Activated CD8-positive, alpha-beta memory T cell treated with anti-CD3 and anti-CD28 coated beads for 4 hours (primary cell): ENCODE data around the gene CNOT8.
"Not testable (repeated sequence)": the region's sequence is repeated elsewhere in the genome, so short reads cannot be mapped to it uniquely, and the experiment has no call there.

Experiments used
- DNase-seq, 2 donors: peaks; one replicate each; pipeline ENCODE4 v3.0.0-alpha.2; 2020; ENCODE audit warnings: low read depth in 2 of 2

Gene CNOT8

DNA sequence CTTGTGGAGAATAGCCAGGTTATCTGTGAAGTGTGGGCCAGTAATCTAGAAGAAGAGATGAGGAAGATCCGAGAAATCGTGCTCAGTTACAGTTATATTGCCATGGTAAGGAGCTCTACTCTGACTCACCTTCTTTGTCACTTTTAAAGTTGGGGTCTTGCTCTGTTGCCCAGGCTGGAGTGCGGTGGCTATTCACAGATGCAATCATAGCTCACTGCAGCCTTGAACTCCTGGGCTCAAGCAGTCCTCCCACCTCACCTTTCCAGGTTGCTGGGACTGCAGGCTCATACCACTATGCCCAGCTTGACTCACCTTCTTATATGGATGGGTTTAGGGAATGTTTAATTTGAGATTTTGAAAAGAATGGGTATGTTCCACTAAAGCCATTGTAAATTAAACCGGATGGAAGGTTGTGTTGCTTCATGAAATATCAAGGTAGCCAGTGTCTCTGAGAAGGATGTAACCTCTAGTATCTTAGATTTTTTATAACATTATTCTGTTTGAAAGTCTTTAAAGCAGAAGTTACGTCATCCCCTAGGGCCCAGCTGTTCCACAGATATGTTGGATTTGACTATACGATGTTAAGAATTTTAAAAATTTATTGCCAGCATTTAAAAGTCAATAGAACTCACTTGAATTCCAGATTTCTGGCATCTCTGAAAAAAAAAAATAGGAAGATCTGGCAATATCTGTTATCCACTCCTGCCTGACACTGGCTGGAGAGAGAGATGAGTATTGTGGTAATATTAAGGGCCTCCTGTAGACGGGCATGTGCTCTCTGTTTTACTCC lies 5.1 kb downstream of the CNOT8 start:
- no peak for DNase-seq

DNA sequence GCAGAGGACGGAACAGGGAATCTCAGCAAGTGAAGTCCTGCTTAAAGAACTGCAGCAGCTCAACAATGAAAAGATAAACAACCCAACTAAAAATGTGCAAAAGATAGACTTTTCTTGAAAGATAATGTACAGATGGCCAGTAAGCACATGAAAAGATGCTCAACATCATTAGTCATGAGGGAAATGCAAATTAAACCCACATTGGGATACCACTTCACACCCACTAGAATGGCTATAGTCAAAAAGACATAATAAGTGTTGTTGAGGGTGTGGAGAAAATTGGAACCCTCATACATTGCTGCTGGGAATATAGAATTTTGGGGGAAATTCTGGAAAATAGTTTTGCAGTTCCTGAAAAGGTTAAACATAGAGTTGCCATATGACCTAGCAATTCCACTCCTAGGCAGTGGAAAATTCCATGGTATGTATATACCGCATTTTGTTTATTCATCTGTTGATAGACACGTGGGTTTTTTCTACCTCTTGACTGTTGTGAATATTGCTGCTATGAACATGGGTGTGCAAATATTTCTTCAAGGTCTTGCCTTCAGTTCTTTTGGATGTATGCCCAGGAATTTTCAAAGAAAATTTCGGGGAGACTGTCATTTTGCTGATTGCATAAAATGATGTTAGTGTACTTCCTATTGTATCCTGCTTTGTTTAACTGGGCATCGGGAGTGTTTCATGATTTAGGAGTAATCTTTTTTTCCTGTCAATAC lies 7.2 kb downstream of the CNOT8 start:
- DNase-seq, result no peak

- DNase-seq, result no peak
Measured at GRCh38 chr5:154866841-154867240, 8.4 kb downstream of the CNOT8 start.

DNA sequence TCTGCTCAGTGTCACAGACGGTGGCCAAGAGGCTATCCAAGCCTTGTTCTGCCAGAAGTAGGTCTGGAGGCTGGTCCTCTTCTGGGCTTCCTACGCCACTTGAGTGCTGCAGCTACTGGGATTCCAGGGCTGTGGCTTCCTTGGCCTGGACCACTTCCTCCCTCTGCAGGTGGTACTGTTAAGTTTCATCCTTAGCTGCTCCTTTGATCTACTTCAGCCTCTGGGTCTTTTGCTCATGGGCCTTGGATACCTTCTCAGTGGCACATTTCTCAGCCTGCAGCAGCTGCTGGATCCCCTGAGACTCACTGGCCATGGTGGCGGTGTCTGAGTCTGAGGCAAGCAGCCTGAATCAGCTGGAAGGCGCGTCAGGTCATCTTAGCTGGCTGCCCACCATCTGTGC lies 10.3 kb downstream of the CNOT8 start:
- no peak for DNase-seq

DNA sequence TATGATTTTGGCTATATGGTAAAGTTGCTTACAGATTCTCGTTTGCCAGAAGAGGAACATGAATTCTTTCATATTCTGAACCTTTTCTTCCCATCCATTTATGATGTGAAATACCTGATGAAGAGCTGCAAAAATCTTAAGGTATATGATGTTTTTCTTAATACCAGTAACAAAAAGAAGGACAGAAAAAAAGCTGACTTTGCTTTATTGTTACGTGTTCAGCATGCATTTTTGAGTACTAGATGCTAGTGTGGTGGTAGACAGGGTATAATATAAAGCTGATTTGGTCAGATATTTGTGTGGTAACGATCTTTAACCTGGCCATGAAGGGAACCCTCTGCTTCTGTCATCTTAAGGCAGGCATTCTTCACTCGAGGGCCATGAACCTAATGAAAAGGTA lies 13.3 kb downstream of the CNOT8 start:
- no peak for DNase-seq

DNA sequence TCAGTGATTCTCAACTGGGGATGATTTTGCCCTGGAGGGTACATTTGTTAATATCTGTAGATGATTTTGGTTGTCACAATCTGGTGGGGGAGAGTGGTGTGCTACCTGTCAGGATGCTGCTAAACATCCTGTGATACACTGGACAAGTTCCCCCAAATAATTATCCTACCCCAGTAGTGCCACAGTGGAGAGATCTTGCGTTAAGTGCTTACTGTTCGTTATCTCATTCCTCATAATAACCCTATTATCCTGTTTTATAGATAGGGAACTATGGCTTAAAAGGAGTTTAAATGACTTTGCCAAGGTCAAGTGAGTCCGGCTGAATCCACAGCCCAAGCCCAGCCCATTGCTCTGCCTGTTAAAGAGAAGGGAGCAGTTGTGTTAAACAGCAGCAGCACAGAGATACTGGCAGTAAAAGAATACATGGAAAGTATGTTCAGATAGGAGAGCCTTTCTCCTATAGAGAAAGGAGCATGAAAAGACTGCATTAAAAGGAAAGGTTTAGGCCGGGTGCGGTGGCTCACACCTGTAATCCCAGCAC lies 15.4 kb downstream of the CNOT8 start:
- no peak for DNase-seq

DNA sequence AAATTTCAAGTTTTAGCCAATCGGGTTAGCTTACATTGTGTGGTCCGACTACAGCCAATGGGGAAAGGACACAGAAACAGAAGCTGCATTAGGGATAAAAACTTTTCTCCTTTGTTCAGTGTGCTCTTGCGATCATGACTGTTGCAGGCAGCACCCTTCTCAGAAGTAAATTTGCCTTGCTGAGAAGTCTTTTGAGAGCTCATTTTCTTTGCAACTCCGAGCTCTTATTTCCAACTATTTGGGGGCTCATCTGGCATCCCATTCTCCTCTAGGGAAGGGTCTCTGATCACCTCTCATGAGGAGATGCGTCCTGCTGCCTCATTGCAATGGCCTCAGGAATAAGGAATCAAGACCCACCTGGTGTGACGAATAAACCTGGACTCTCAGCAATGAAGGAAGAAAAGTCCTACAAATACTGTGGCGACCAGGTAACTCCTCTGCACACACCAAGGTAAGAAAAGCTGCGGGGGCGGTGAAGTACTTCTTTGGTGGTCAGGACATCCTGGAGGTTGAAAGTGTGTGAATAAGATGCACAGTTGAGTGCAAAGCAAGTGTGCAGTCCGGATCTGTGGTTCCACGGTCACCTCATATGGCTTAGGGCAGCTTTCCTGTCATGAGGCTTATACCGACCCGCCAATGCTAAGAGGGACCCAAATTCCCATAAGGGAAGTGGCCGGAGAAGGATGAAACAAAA lies 20.4 kb downstream of the CNOT8 start:
- DNase-seq, result no peak

GRCh38 chr5:154881986-154882385 lies 23.6 kb downstream of the CNOT8 start:
- no peak for DNase-seq

GRCh38 chr5:154884424-154884823 lies 26.0 kb downstream of the CNOT8 start:
- DNase-seq, result no peak

GRCh38 chr5:154885439-154885838 lies 27.0 kb downstream of the CNOT8 start:
- no peak for DNase-seq

GRCh38 chr5:154892369-154892771 lies 33.9 kb downstream of the CNOT8 start:
- no peak for DNase-seq

- DNase-seq, result no peak
Measured at GRCh38 chr5:154893381-154893780, 35.0 kb downstream of the CNOT8 start.

DNA sequence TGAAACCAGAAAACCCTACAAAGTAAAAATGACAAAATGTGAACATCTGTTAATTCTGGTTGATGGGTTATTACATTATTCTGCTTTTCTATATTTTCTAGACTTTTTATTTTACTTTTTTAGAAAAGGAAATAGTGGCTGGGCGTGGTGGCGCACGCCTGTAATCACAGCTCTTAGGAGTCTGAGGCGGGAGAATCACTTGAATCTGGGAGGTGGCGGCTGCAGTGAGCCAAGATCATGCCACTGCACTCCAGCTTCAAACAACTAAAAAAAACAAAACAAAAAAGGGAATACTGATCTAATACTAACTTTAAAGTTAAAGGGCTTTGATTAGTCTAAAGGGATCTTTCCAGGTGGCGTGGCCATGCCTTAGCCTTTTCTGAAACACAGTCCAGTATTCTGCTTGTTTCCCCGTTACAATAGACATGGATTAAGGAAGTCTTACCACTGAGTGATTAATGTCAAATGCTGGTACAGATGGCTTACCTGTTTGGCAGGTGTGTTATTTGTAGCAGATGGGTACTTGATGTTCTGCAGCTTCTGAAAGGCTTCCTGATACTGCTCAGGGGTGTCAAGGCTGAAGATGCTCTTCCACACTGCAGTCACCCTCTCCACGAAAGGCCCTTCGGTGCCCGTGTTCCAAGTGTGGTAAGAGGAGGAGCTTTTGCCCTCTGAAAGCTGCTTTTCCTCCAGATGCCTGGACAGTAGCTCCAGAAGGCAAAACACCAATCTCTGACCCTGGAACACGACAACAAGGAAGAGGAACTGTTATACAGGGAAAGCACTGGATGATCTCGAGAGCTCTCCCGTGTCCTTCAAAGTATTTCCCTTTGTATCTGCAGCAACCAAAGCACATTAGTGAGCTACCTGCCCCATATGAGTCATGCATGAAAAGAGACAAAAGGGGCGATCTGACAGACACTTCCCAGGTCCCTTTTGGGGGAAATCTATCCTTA lies 37.5 kb downstream of the CNOT8 start:
- no peak for DNase-seq

DNA sequence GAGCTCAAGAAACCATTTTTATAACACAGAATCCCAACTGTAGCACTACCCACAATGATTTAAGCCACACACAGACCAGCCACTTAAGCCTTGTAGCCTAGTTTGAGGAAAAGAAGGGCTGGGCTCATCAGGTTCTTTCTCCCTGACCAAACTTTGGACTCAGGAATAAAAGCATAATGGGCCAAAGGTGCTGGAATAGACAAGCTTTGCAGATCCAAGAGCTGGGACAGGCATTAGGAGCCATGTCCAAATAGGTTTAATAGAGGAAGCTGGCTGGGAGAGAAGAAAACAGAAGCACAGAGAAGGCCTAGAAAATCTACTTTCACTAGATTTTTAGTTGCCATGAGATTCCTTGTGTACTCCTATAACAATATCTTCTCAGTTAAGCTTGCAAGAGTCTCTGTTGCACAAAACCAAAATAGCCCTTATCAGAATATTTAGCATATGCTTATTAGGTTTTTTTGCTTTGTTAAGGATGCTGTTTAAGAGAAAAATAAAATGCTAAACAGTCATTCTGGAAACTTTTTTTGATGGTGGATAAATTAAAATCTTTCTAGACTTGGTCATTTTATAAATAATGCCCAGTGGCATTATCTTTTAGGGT lies 38.2 kb downstream of the CNOT8 start:
- no peak for DNase-seq

GRCh38 chr5:154898210-154898609 lies 39.8 kb downstream of the CNOT8 start:
- no peak for DNase-seq

DNA sequence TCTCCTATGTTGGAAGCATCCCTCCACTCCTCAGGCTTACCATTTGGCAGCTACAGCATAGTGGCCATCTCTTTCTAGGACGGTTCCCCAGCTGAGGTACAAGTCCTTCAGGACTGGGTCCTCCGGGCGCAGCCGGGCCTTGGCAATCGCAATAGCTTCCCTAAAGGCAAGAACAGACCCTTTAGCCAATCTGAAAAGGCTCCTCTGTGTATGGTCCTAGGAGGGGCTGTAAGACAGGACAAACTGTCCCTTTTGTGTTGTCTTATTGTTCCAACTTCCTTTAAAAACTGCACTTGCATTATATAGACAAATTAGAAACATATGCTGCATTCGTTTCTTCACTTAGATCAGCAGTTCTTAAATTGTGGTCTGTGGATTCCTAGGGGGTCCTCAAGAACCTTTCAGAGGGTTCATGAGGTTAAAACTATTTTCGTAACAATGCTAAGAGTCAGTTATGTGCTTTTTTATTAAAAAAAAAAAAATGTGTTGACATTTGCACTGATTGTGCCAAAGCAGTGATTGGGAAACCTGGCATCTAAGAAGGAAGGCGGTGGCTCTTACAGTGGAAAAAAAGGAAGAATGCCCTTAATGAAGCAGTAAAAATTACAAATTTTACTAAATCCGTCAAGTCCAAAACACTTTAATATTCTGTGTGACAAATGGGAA lies 40.9 kb downstream of the CNOT8 start:
- no peak for DNase-seq

DNA sequence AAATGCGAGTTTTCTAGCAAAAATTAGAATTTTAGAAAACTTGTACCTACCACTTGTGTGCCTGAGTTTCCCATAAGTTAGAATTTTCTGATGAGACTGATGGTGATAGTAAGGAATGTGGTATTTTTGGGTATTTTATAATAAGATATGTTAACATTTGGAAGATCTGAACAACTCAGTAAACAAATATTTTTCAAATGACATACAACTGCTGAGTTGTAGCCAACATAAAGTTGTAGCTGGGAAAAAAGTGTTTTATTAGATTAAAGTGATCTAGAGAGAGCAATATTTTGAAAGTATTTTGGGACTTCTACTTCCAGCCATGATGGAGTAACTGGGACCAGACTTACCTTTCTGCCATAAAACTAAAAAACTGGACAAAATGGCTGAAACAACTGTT lies 41.6 kb downstream of the CNOT8 start:
- DNase-seq, result no peak

- DNase-seq, result no peak
Measured at GRCh38 chr5:154901276-154901675, 42.8 kb downstream of the CNOT8 start.

DNA sequence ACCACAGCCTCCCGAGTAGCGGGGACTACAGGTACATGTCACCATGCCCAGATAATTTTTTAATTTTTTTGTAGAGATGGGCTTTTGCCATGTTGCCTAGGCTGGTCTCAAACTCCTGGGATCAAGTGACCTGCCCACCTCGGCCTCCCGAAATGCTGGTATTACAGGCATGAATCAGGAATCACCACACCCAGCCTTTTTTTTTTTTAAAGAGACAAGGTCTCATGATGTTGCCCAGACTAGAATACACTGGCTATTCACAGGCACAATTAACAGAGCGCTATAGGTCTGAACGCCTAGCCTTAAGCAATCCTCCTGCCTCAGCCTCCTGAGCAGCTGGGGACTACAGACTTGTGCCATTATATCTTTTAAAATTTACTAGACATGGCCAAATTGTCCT lies 43.5 kb downstream of the CNOT8 start:
- no peak for DNase-seq

DNA sequence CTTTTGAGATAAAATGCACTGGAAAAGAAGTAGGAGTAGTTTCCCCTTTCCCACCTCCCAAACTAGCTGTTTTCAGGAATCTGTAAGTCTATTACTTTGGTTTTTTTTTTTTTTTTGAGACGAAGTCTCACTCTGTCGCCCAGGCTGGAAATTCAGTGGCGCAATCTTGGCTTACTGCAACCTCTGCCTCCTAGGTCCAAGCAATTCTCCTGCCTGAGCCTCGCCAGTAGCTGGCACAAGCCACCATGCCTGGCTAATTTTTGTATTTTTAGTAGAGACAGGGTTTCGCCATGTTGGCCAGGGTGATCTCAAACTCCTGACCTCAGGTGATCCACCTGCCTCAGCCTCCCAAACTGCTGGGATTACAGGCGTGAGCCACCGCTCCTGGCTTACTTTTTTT lies 47.2 kb downstream of the CNOT8 start:
- not testable (repeated sequence) for DNase-seq
